H1 (cell line): Measurements from ENCODE around the gene TBC1D10A. TPM values are rescaled to one million over a fixed set of nuclear protein-coding genes. Genes with fewer than 3 reads are reported as not detected.

Source experiments
- CTCF ChIA-PET: fragments of 300-600 bp; sonication (Branson Sonifier 250); formaldehyde crosslinking; loops from one replicate; lab custom pipeline; 2021; ENCODE audit not compliant: partially characterized antibody; lab: Charles Lee
- POLR2A ChIA-PET: fragments of 300-600 bp; sonication (Branson Sonifier 250); formaldehyde crosslinking; loops from one replicate; lab custom pipeline; 2021; ENCODE audit warnings: inconsistent platforms; ENCODE audit not compliant: partially characterized antibody; lab: Charles Lee
- DNase-seq, 2 experiments: peaks; one replicate each; pipeline versions ENCODE4 v3.0.0 to v3.0.0-alpha.2; 2010 to 2022; ENCODE audit warnings: low spot score in 2 of 2, low read depth in 1 of 2, mixed read lengths in 1 of 2
- FAIRE-seq: peaks from 2 replicates; lab custom pipeline; 2011; peaks lifted over from hg19 to GRCh38; lab: Jason Lieb, UNC
- H2AFZ ChIP-seq: 2 replicates; pipeline ENCODE4 v1.8.1; 2012; ENCODE audit warnings: low read length, inconsistent platforms
- H2AK5ac ChIP-seq: 2 replicates; pipeline ENCODE4 v1.6.1; 2013; ENCODE audit warnings: low read depth, low read length
- H2BK120ac ChIP-seq: replicated peaks from 2 replicates; pipeline ENCODE3; 2013; ENCODE audit warnings: low read depth, low read length, inconsistent platforms
- H2BK12ac ChIP-seq: 2 replicates; pipeline ENCODE4 v1.6.1; 2013; ENCODE audit warnings: low read depth, low read length
- H2BK15ac ChIP-seq: 2 replicates; pipeline ENCODE4 v1.6.1; 2013; ENCODE audit warnings: low read length
- H2BK20ac ChIP-seq: 2 replicates; pipeline ENCODE4 v1.6.1; 2013; ENCODE audit warnings: low read length
- H2BK5ac ChIP-seq: 2 replicates; pipeline ENCODE4 v1.6.1; 2013; ENCODE audit warnings: low read depth, low read length
- H3K14ac ChIP-seq: 2 replicates; pipeline ENCODE4 v1.6.1; 2013; ENCODE audit warnings: inconsistent platforms; ENCODE audit not compliant: insufficient read length
- H3K18ac ChIP-seq: 2 replicates; pipeline ENCODE4 v1.6.1; 2013; ENCODE audit warnings: low read length; ENCODE audit errors: extremely low read depth
- H3K23ac ChIP-seq: 2 replicates; pipeline ENCODE4 v1.6.1; 2013; ENCODE audit warnings: inconsistent platforms; ENCODE audit not compliant: insufficient read length
- H3K23me2 ChIP-seq: 2 replicates; pipeline ENCODE4 v1.6.1; 2013; ENCODE audit warnings: low read depth, low read length
- H3K27ac ChIP-seq: 2 replicates; pipeline ENCODE4 v1.6.1; 2011; ENCODE audit warnings: low read depth, low read length, inconsistent platforms
- H3K27me3 ChIP-seq, 4 experiments: replicated peaks in 1 of 4; 1 replicate in 1 of 4; 2 replicates in 3 of 4; pipeline versions ENCODE4 v1.6.1 to v1.8.1; 2011 to 2013; ENCODE audit warnings: low read length in 3 of 4, mild to moderate bottlenecking in 3 of 4, inconsistent platforms in 2 of 4, mixed read lengths in 2 of 4, moderate library complexity in 1 of 4; ENCODE audit not compliant: control insufficient read depth in 3 of 4, insufficient read depth in 3 of 4; ENCODE audit errors: extremely low read depth in 1 of 4
- H3K36me3 ChIP-seq, 4 experiments: 2 replicates each; pipeline versions ENCODE4 v1.6.1 to v1.8.1; 2011 to 2013; ENCODE audit warnings: mild to moderate bottlenecking in 4 of 4, low read length in 3 of 4, moderate library complexity in 2 of 4, control low read depth in 1 of 4, inconsistent platforms in 1 of 4; ENCODE audit not compliant: insufficient read depth in 4 of 4, control insufficient read depth in 2 of 4
- H3K4ac ChIP-seq: replicated peaks from 2 replicates; pipeline ENCODE3; 2013; ENCODE audit warnings: low read length, low read depth, mixed read lengths, inconsistent platforms; ENCODE audit not compliant: insufficient read length
- H3K4me1 ChIP-seq, 4 experiments: replicated peaks in 1 of 4; 1 replicate in 1 of 4; 2 replicates in 3 of 4; pipeline versions ENCODE4 v1.6.1 to v1.8.1; 2011 to 2013; ENCODE audit warnings: low read length in 3 of 4, inconsistent platforms in 2 of 4, mixed read lengths in 1 of 4; ENCODE audit not compliant: insufficient read depth in 4 of 4, control insufficient read depth in 3 of 4
- H3K4me2 ChIP-seq, 2 experiments: 2 replicates each; pipeline versions ENCODE4 v1.6.1 to v1.8.1; 2011 to 2013; ENCODE audit warnings: low read depth in 2 of 2, low read length in 2 of 2, control low read depth in 1 of 2, inconsistent platforms in 1 of 2, mild to moderate bottlenecking in 1 of 2; ENCODE audit not compliant: insufficient read depth in 1 of 2
- H3K4me3 ChIP-seq, 4 experiments: fragments of 200-600, 300-600 bp in 1 of 4; sonication (generic), shearing (Covaris generic), sonication (Bioruptor Twin) in 1 of 4; 2 replicates each; pipeline versions ENCODE4 v1.5.1 to v1.8.1; 2011 to 2016; ENCODE audit warnings: low read length in 4 of 4, low read depth in 3 of 4, control low read depth in 2 of 4, inconsistent platforms in 2 of 4, mild to moderate bottlenecking in 2 of 4, mixed read lengths in 1 of 4, moderate library complexity in 1 of 4; ENCODE audit not compliant: insufficient read depth in 2 of 4; ENCODE audit errors: extremely low read depth in 1 of 4
- H3K56ac ChIP-seq: replicated peaks from 2 replicates; pipeline ENCODE3; 2013; ENCODE audit warnings: low read depth, mild to moderate bottlenecking, mixed read lengths, low read length, inconsistent platforms; ENCODE audit not compliant: insufficient read length
- H3K79me1 ChIP-seq: 2 replicates; pipeline ENCODE4 v1.6.1; 2013; ENCODE audit warnings: low read depth, low read length, control low read depth
- H3K79me2 ChIP-seq, 2 experiments: 2 replicates each; pipeline versions ENCODE4 v1.6.1 to v1.8.1; 2012 to 2013; ENCODE audit warnings: low read length in 2 of 2, mild to moderate bottlenecking in 2 of 2, inconsistent platforms in 1 of 2; ENCODE audit not compliant: insufficient read depth in 2 of 2, control insufficient read depth in 1 of 2
- H3K9ac ChIP-seq, 4 experiments: replicated peaks in 1 of 4; 1 replicate in 1 of 4; 2 replicates in 3 of 4; pipeline versions ENCODE4 v1.6.1 to v1.8.1; 2011 to 2013; ENCODE audit warnings: low read depth in 3 of 4, low read length in 3 of 4, control low read depth in 2 of 4, mild to moderate bottlenecking in 2 of 4, moderate library complexity in 2 of 4, inconsistent platforms in 1 of 4; ENCODE audit errors: extremely low read depth in 1 of 4
- H3K9me3 ChIP-seq, 2 experiments: 2 replicates each; pipeline versions ENCODE4 v1.6.1 to v1.8.1; 2012 to 2013; ENCODE audit warnings: mild to moderate bottlenecking in 2 of 2, moderate library complexity in 2 of 2, control low read depth in 1 of 2, inconsistent platforms in 1 of 2, low read depth in 1 of 2, low read length in 1 of 2, mixed read lengths in 1 of 2; ENCODE audit not compliant: insufficient read depth in 2 of 2
- H4K20me1 ChIP-seq, 2 experiments: replicated peaks in 1 of 2; 2 replicates each; pipeline versions ENCODE3 to v1.8.1; 2011 to 2013; ENCODE audit warnings: inconsistent platforms in 2 of 2, low read length in 2 of 2, mild to moderate bottlenecking in 1 of 2; ENCODE audit not compliant: insufficient read depth in 2 of 2, control insufficient read depth in 1 of 2
- H4K5ac ChIP-seq: 2 replicates; pipeline ENCODE4 v1.6.1; 2013; ENCODE audit warnings: low read length, low read depth, mixed read lengths, inconsistent platforms; ENCODE audit not compliant: insufficient read length
- H4K8ac ChIP-seq: 2 replicates; pipeline ENCODE4 v1.8.0; 2013; ENCODE audit warnings: mild to moderate bottlenecking, moderate library complexity, low read length, inconsistent platforms; ENCODE audit not compliant: insufficient read depth; ENCODE audit errors: extremely low read depth
- H4K91ac ChIP-seq: replicated peaks from 2 replicates; pipeline ENCODE3; 2013; ENCODE audit warnings: low read length, mixed read lengths, inconsistent platforms; ENCODE audit not compliant: insufficient read length
- CBX8 ChIP-seq: fragments of 300-800, 300-1000 bp; sonication (generic); IDR thresholded peaks from 2 replicates; pipeline ENCODE4 v1.7.1; 2016; ENCODE audit warnings: low read depth, low read length, borderline replicate concordance
- KDM4A ChIP-seq: IDR thresholded peaks from one replicate; pipeline ENCODE4 v1.7.1; 2012; ENCODE audit warnings: low read depth, mild to moderate bottlenecking, moderate library complexity, low read length, inconsistent platforms; ENCODE audit not compliant: severe bottlenecking
- KDM5A ChIP-seq: fragments of 200-600 bp; IDR thresholded peaks from 2 replicates; pipeline ENCODE4 v1.7.1; 2012; ENCODE audit warnings: mild to moderate bottlenecking, low read length, inconsistent platforms, mixed read lengths
- RXRA ChIP-seq: IDR thresholded peaks from 2 replicates; pipeline ENCODE4 v1.6.1; 2011; ENCODE audit warnings: low read depth, mild to moderate bottlenecking, low read length, moderate library complexity; ENCODE audit not compliant: insufficient read depth
- TBP ChIP-seq: IDR thresholded peaks from 2 replicates; pipeline ENCODE4 v1.6.1; 2011; ENCODE audit warnings: low read depth, low read length, improper control_type of control experiment
- TCF12 ChIP-seq: IDR thresholded peaks from 2 replicates; pipeline ENCODE4 v1.6.1; 2011; ENCODE audit warnings: low read depth, mild to moderate bottlenecking, low read length
- ZNF274 ChIP-seq: IDR thresholded peaks from 2 replicates; pipeline ENCODE4 v1.7.0; 2012; ENCODE audit warnings: low read length, borderline replicate concordance; ENCODE audit errors: extremely low read depth
- WGBS, 2 experiments: shearing (Covaris generic) in 1 of 2; methylation state at CpG; one replicate each; pipeline versions ENCODE4 v1.1.6 to v1.1.7; 2013 to 2015; ENCODE audit warnings: low lambda C conversion rate in 2 of 2, mixed read lengths in 2 of 2, inconsistent platforms in 1 of 2, low coverage in 1 of 2, missing lambda C conversion rate in 1 of 2; ENCODE audit not compliant: insufficient replicate concordance in 2 of 2, insufficient coverage in 1 of 2, insufficient read length in 1 of 2; ENCODE audit errors: extremely low coverage in 1 of 2, missing lambda C conversion rate in 1 of 2; 5-methylcytosine and 5-hydroxymethylcytosine counted together
- polyA plus RNA-seq, 7 experiments: library from polyadenylated mRNA; depleted of rRNA in 3 of 7; stranded (reverse) in 5 of 7; unstranded in 2 of 7; fragments of >200 nt in 5 of 7; fragments of 200-250 nt in 2 of 7; gene quantifications; 1 replicate in 5 of 7; 2 replicates in 1 of 7; 4 replicates in 1 of 7; pipeline versions ENCODE4 v1.2.1 to v1.2.3, GENCODE V29; 2011 to 2013; ENCODE audit warnings: missing spikeins in 2 of 7, mixed read lengths in 2 of 7
- total RNA-seq: library from RNA; stranded (reverse); fragmentation: NEBNext Ultra II Directional; extraction: Animal tissue kit (Norgen Biotek cat#: 25700); gene quantifications from 2 replicates; pipeline ENCODE4 v1.2.1, GENCODE V29; 2021
- TF ChIP-seq, protein P1 (sequence below): IDR thresholded peaks from 2 replicates; pipeline ENCODE4 v1.6.1; 2011; ENCODE audit warnings: low read length, improper control_type of control experiment
- TF ChIP-seq, protein P2 (sequence below): IDR thresholded peaks from 2 replicates; pipeline ENCODE4 v1.6.1; 2011; ENCODE audit warnings: low read depth, mild to moderate bottlenecking, low read length; ENCODE audit not compliant: insufficient read depth

The TBC1D10A gene
- total and polyA plus RNA-seq, 2 of the 8 experiments (the other 6 are each of a cell fraction or from before 2014, with no cell fraction given): 5.4 to 7.0 TPM

DNA sequence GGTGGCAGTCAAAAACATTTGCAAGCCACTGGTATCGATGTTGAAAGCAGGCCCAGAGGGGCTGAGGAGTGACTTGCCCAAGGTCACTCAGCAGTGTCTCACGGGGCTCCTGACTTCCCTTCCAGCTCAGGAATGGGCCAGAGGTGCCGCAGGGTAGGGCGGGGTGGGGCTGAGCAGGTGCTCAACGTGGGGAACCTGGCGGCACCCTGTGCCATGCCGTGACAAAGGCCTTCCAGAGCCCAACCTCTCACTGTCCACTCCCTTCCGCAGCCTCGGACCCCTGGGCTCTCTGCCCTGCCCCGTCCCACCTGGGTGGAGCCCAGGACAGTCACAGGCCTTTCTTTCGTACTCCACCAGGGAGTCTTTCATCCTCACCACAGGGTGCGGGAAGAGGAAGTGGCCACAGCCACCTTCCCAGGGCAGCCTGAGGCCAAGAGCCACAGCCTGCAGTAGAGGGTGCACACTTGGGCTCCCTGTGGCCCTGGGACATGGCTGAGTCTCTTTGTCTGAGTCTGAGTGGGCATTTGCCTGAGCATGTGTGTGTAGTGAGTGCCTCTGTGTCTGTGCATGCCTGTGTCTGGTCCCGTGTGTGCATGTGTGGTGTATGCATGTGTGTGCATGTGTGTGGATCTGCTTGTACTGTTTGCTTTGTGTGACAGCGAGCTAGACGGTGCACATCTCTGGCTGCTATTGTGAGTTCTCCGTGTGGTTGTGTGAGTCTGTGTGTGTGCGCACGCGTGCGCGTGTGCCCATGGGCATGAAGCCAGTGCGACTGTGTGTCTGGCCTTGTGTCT is 74.1 kb downstream of the TBC1D10A start:
- H3K14ac ChIP-seq: no peak overlapping the region
- H2AK5ac ChIP-seq: peak overlapping the region; percentile 98; the same call in 1 of the 2 replicates
- H3K4ac ChIP-seq: peak overlapping the region; percentile 63
- peaks cover 5 to 15% (median 9%) of the 10 kb centered on the region in 4 experiments for H3K4me1 ChIP-seq
- H3K27me3 ChIP-seq: peaks cover 0 to 2% (median 0%) of the 10 kb centered on the region in 4 experiments; a peak in 1 of 7 replicates
- no peak overlapping the region; the same call in 1 of the 2 replicates for H4K8ac ChIP-seq
- H4K20me1 ChIP-seq: peaks cover 0 to 2% of the 10 kb centered on the region in 2 experiments
- H3K4me3 ChIP-seq: no peak overlapping the region
- peak overlapping the region; percentile 58 for H2BK120ac ChIP-seq
- peak overlapping the region; percentile 100 for H2BK15ac ChIP-seq
- no peaks in the 10 kb centered on the region for H3K9me3 ChIP-seq
- TF ChIP-seq TBP: no peak
- no peak for TF ChIP-seq KDM4A
- no peak for TF ChIP-seq RXRA
- no peak for TF ChIP-seq CBX8
- no peak for TF ChIP-seq ZNF274
- no peak for TF ChIP-seq TCF12
- no peak for TF ChIP-seq KDM5A
- TF ChIP-seq, protein P1, sequence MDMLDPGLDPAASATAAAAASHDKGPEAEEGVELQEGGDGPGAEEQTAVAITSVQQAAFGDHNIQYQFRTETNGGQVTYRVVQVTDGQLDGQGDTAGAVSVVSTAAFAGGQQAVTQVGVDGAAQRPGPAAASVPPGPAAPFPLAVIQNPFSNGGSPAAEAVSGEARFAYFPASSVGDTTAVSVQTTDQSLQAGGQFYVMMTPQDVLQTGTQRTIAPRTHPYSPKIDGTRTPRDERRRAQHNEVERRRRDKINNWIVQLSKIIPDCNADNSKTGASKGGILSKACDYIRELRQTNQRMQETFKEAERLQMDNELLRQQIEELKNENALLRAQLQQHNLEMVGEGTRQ: no peak
- TF ChIP-seq, protein P2, sequence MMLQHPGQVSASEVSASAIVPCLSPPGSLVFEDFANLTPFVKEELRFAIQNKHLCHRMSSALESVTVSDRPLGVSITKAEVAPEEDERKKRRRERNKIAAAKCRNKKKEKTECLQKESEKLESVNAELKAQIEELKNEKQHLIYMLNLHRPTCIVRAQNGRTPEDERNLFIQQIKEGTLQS: no peak
- no peak overlapping the region for H3K56ac ChIP-seq
- FAIRE-seq (no peak), DNase-seq (no peak)
- no peak overlapping the region for H2AFZ ChIP-seq
- H3K79me2 ChIP-seq: no peaks in the 10 kb centered on the region
- H2BK5ac ChIP-seq: peak overlapping the region; percentile 94
- H3K36me3 ChIP-seq: no peaks in the 10 kb centered on the region
- no peaks in the 10 kb centered on the region for H3K79me1 ChIP-seq
- no peak overlapping the region for H3K27ac ChIP-seq
- H3K4me2 ChIP-seq: no peak overlapping the region; a peak in 1 of 4 replicates
- peak overlapping the region; percentile 94 for H2BK20ac ChIP-seq
- peak overlapping the region in 1 of 4 experiments; percentile 45; a peak in 1 of 7 replicates for H3K9ac ChIP-seq
- no peaks in the 10 kb centered on the region; the same call in 1 of the 2 replicates for H3K23me2 ChIP-seq
- H3K18ac ChIP-seq: peak overlapping the region; percentile 90; the same call in 1 of the 2 replicates
- no peak overlapping the region for H4K5ac ChIP-seq
- peak overlapping the region; percentile 100 for H2BK12ac ChIP-seq
- POLR2A ChIA-PET: no interaction called here
- no peak overlapping the region for H3K23ac ChIP-seq
- WGBS, 2 experiments: 89% methylated on average over 19 of the region's 22 CpGs; no CpG with 5 or more reads in 1 of the 2 experiments
- CTCF ChIA-PET: interaction anchor here (1.8 kb wide), 1 partner anchor 134 kb away, joined by 4 read pairs; no protein-coding TSS in a partner anchor
- peak overlapping the region; percentile 94 for H4K91ac ChIP-seq
